Measurements from ENCODE around the gene SYNJ2BP. TPM values are rescaled to one million over a fixed set of nuclear protein-coding genes. Genes with fewer than 3 reads are reported as not detected.
"Not testable (repeated sequence)": the region's sequence is repeated elsewhere in the genome, so short reads cannot be mapped to it uniquely, and the experiment has no call there.

Gene SYNJ2BP
- total RNA-seq, 1 experiment from 2014 or later = 24.8 TPM

DNA sequence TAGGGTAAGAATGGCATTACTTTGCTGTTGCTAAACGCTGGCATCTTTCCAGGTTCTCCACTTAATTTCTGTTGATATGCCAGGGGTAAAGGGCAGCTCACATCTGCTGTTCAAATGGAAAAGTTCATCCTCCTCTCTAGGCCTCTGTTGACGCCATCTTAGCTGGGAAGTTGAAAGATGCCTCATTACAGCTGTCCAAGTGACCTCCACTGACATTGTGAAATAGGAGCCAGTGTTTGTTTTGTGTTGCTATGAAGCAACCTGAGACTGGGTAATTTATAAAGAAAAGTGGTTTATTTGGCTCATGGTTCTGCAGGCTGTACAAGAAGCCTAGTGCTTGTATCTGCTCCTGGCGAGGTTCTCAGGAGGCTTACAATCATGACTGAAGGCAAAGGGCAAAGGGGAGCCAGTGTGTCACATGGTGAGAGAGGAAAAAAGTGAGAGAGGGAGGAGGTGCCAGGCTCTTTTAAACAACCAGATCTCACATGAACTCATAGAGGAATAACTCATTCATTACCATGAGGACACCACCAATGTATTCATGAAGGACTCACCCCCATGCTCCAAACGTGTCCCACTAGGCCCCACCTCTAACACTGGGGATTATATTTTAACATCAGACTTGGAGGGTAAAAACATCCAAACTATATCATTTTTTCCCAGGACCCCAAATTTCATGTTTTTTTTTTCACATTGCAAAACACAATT lies 31.9 kb upstream of the SYNJ2BP start:
- TF ChIP-seq, protein P1, sequence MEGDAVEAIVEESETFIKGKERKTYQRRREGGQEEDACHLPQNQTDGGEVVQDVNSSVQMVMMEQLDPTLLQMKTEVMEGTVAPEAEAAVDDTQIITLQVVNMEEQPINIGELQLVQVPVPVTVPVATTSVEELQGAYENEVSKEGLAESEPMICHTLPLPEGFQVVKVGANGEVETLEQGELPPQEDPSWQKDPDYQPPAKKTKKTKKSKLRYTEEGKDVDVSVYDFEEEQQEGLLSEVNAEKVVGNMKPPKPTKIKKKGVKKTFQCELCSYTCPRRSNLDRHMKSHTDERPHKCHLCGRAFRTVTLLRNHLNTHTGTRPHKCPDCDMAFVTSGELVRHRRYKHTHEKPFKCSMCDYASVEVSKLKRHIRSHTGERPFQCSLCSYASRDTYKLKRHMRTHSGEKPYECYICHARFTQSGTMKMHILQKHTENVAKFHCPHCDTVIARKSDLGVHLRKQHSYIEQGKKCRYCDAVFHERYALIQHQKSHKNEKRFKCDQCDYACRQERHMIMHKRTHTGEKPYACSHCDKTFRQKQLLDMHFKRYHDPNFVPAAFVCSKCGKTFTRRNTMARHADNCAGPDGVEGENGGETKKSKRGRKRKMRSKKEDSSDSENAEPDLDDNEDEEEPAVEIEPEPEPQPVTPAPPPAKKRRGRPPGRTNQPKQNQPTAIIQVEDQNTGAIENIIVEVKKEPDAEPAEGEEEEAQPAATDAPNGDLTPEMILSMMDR (IDR thresholded peaks at IDR 0.05; ENCODE audit: unreplicated experiment) = no peak
- no TSS peak for BruUV-seq (replicated peaks)
- Mint-ChIP-seq H3K27ac (ENCODE audit: unreplicated experiment) (no peak overlapping the region), H3K27me3 (ENCODE audit: unreplicated experiment) (no peaks in the 10 kb centered on the region), H3K4me1 (ENCODE audit: low read depth, unreplicated experiment) (no peaks in the 10 kb centered on the region), H3K9me3 (ENCODE audit: low read depth, unreplicated experiment) (peaks cover 4% of the 10 kb centered on the region), H3K4me3 (ENCODE audit: low read depth, unreplicated experiment) (no peak overlapping the region), H3K36me3 (ENCODE audit: insufficient read depth, unreplicated experiment) (no peaks in the 10 kb centered on the region)
- intact Hi-C loops (cut with micrococcal nuclease; ENCODE audit: unreplicated experiment) = no loop called here
- DNase-seq = no peak
- CTCF ChIA-PET = interaction anchor here (0.6 kb wide), 1 partner anchor 1832 kb away, joined by 3 read pairs; no protein-coding TSS in a partner anchor

DNA sequence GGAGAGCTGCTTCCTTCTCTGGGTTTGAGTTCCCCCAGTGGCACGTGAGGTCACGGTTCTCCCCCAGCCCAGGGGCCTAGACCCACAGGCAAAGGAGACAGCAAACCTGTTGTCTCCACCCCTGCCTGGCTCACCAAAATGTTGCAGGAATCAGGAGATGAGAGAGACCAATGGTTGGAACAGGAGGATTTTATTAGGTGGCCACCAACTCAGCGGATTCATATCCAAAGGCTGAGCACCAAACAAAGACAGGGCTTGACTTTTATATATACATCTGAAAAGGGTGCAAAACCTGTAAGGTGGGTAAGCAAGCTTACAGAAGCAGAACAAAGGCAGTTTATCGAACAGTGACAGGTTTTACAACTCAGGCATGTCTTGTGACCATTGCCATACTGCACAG lies 25.9 kb upstream of the SYNJ2BP start:
- intact Hi-C loops (cut with micrococcal nuclease; ENCODE audit: unreplicated experiment) = no loop called here
- no peak for DNase-seq
- Mint-ChIP-seq H3K27me3 (ENCODE audit: unreplicated experiment) (no peaks in the 10 kb centered on the region), H3K36me3 (ENCODE audit: insufficient read depth, unreplicated experiment) (no peaks in the 10 kb centered on the region), H3K27ac (ENCODE audit: unreplicated experiment) (no peak overlapping the region), H3K4me3 (ENCODE audit: low read depth, unreplicated experiment) (no peak overlapping the region), H3K4me1 (ENCODE audit: low read depth, unreplicated experiment) (no peaks in the 10 kb centered on the region), H3K9me3 (ENCODE audit: low read depth, unreplicated experiment) (peaks cover 11% of the 10 kb centered on the region)
- CTCF ChIA-PET = no interaction called here
- no TSS peak for BruUV-seq (replicated peaks)
- TF ChIP-seq, protein P1 (IDR thresholded peaks at IDR 0.05; ENCODE audit: unreplicated experiment) = no peak

DNA sequence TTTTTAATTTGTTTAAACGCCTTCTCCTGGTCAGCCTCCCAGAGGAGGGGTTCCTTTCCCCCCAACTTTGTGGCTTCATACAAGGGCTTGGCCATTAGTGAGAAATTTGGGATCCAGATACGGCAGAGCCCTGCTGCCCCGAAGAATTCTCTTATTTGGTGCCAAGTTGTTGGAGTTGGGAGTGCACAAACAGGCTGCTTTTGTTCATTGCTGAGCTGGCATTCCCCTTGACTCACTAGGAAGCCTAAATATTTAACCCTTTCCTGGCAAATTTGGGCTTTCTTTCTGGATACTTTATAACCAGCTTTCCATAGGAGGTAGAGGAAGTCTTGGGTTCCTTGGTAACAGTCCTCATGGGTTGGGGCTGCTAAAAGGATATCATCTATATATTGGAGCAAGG lies 24.8 kb upstream of the SYNJ2BP start:
- H3K9me3 Mint-ChIP-seq (ENCODE audit: low read depth, unreplicated experiment) = peaks cover 11% of the 10 kb centered on the region
- TF ChIP-seq, protein P1 (IDR thresholded peaks at IDR 0.05; ENCODE audit: unreplicated experiment) = no peak
- H3K36me3 Mint-ChIP-seq (ENCODE audit: insufficient read depth, unreplicated experiment) = no peaks in the 10 kb centered on the region
- CTCF ChIA-PET = no interaction called here
- intact Hi-C loops (cut with micrococcal nuclease; ENCODE audit: unreplicated experiment) = no loop called here
- H3K27me3 Mint-ChIP-seq (ENCODE audit: unreplicated experiment) = no peaks in the 10 kb centered on the region
- no peak overlapping the region for H3K27ac Mint-ChIP-seq (ENCODE audit: unreplicated experiment)
- DNase-seq = no peak
- BruUV-seq (replicated peaks) = no TSS peak
- H3K4me1 Mint-ChIP-seq (ENCODE audit: low read depth, unreplicated experiment) = no peaks in the 10 kb centered on the region
- H3K4me3 Mint-ChIP-seq (ENCODE audit: low read depth, unreplicated experiment) = no peak overlapping the region

DNA sequence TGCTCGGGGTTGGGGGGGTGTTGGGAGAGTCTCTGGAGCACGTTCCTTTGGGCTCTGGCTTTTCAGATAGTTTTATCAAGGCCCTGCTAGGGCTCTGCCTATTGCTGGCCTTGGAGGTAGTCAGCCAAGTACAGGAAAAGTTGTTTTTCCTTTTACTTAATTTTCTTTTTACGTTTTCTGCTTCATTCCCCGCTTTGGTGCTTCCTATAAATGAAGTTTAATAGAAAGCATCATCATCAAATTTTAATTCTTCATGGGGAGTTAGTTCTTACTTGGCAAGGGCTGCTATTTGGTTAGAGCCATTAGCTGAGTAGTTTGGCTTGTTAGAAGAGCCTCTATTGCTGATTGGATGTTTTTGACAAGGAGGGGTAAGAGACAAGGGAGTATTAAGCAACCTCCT lies 20.0 kb upstream of the SYNJ2BP start:
- H3K9me3 Mint-ChIP-seq (ENCODE audit: low read depth, unreplicated experiment) = peaks cover 13% of the 10 kb centered on the region
- no peak overlapping the region for H3K27ac Mint-ChIP-seq (ENCODE audit: unreplicated experiment)
- DNase-seq = no peak

DNA sequence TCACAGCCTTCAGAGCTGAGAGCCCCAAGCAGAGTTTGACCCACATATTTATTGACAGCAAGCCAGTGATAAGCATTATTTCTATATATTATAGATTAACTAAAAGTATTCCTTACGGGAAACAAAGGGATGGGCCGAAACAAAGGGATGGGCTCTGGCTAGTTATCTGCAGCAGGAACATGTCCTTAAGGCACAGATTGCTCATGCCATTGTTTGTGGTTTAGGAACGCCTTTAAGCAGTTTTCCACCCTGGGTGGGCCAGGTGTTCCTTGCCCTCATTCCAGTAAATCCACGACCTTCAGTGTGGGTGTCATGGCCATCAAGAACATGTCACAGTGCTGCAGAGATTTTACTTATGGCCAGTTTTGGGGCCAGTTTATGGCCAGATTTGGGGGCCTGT lies 9.7 kb upstream of the SYNJ2BP start:
- H3K4me1 Mint-ChIP-seq (ENCODE audit: low read depth, unreplicated experiment); DNase-seq; H3K4me3 Mint-ChIP-seq (ENCODE audit: low read depth, unreplicated experiment); CTCF ChIA-PET; H3K36me3 Mint-ChIP-seq (ENCODE audit: insufficient read depth, unreplicated experiment); H3K27ac Mint-ChIP-seq (ENCODE audit: unreplicated experiment); BruUV-seq (replicated peaks); H3K27me3 Mint-ChIP-seq (ENCODE audit: unreplicated experiment); intact Hi-C loops (cut with micrococcal nuclease; ENCODE audit: unreplicated experiment): not testable (repeated sequence)
- H3K9me3 Mint-ChIP-seq (ENCODE audit: low read depth, unreplicated experiment) = peaks cover 14% of the 10 kb centered on the region

More for the DNA sequence above, 20.0 kb upstream of the SYNJ2BP start:
- Mint-ChIP-seq H3K27me3 (ENCODE audit: unreplicated experiment) (no peaks in the 10 kb centered on the region), H3K36me3 (ENCODE audit: insufficient read depth, unreplicated experiment) (no peaks in the 10 kb centered on the region), H3K4me3 (ENCODE audit: low read depth, unreplicated experiment) (no peak overlapping the region), H3K4me1 (ENCODE audit: low read depth, unreplicated experiment) (no peaks in the 10 kb centered on the region)
- intact Hi-C loops (cut with micrococcal nuclease; ENCODE audit: unreplicated experiment) = no loop called here
- TF ChIP-seq, protein P1 (IDR thresholded peaks at IDR 0.05; ENCODE audit: unreplicated experiment) = no peak
- CTCF ChIA-PET = no interaction called here
- no TSS peak for BruUV-seq (replicated peaks)
